Fibroblast of skin of abdomen (primary cell): ENCODE measurements around the gene MAPK8IP1.

Experiments used
- DNase-seq: peaks from one replicate; pipeline ENCODE4 v3.0.0-alpha.2; 2013

Gene MAPK8IP1

GRCh38 chr11:45910623-45911022 lies 25.2 kb downstream of the MAPK8IP1 start:
- DNase-seq, result no peak

GRCh38 chr11:45913514-45913913 lies 28.1 kb downstream of the MAPK8IP1 start:
- no peak for DNase-seq

- no peak for DNase-seq
Observed at GRCh38 chr11:45913942-45914635, 28.6 kb downstream of the MAPK8IP1 start.

GRCh38 chr11:45915446-45915845 lies 30.0 kb downstream of the MAPK8IP1 start:
- no peak for DNase-seq

- DNase-seq, result no peak
Observed at GRCh38 chr11:45917286-45917622, 31.8 kb downstream of the MAPK8IP1 start.

- DNase-seq, result peak; percentile 100
Observed at GRCh38 chr11:45917623-45918330, 32.3 kb downstream of the MAPK8IP1 start, which contains the start of gene PEX16. Gene PEX16, minus strand, starts transcription at chr11:45917877. Its CDS starts 66 bp downstream, at chr11:45917811.

GRCh38 chr11:45918331-45918941 lies 33.0 kb downstream of the MAPK8IP1 start:
- peak; percentile 65 for DNase-seq

- DNase-seq, result no peak
Observed at GRCh38 chr11:45918962-45919675, 33.7 kb downstream of the MAPK8IP1 start.

- DNase-seq, result no peak
Observed at GRCh38 chr11:45919806-45920530, 34.5 kb downstream of the MAPK8IP1 start.

GRCh38 chr11:45920531-45921477 lies 35.4 kb downstream of the MAPK8IP1 start:
- no peak for DNase-seq

GRCh38 chr11:45921561-45922424 lies 36.3 kb downstream of the MAPK8IP1 start:
- DNase-seq, result no peak

GRCh38 chr11:45922425-45923082 lies 37.1 kb downstream of the MAPK8IP1 start, which contains the start of gene LARGE2:
Gene LARGE2, plus strand, starts transcription at chr11:45922656. Its CDS starts 227 bp downstream, at chr11:45922883.
- DNase-seq, result no peak

- DNase-seq, result no peak
Observed at GRCh38 chr11:45924036-45924915, 38.8 kb downstream of the MAPK8IP1 start.

- no peak for DNase-seq
Observed at GRCh38 chr11:45924927-45925326, 39.5 kb downstream of the MAPK8IP1 start.

- no peak for DNase-seq
Observed at GRCh38 chr11:45925550-45925949, 40.1 kb downstream of the MAPK8IP1 start.

GRCh38 chr11:45926001-45926401 lies 40.5 kb downstream of the MAPK8IP1 start:
- DNase-seq, result no peak

GRCh38 chr11:45926536-45927331 lies 41.3 kb downstream of the MAPK8IP1 start:
- no peak for DNase-seq

- no peak for DNase-seq
Observed at GRCh38 chr11:45927332-45927683, 41.9 kb downstream of the MAPK8IP1 start.
